ENCODE measurements around the gene TBCA. TPM values are rescaled to one million over a fixed set of nuclear protein-coding genes. Genes with fewer than 3 reads are reported as not detected.

The TBCA gene
- total and polyA plus RNA-seq, 2 of the 13 experiments (the other 11 are each of a cell fraction or from before 2014, with no cell fraction given), result 93.8 to 309 TPM

GRCh38 chr5:77775790-77776553 lies at the start of gene TBCA (continued):
- TF ChIP-seq HOXD1 (CRISPR knock-in tag; IDR thresholded peaks at IDR 0.05) (peak; percentile 64; the same call in 1 of the 2 replicates), MAFG (CRISPR knock-in tag; IDR thresholded peaks at IDR 0.05) (0 out of 2 replicates have a peak, but pooled peaks have one; percentile 9), ZNF496 (CRISPR knock-in tag; IDR thresholded peaks at IDR 0.05; ENCODE audit: insufficient replicate concordance) (no peak), ZFY (CRISPR knock-in tag; IDR thresholded peaks at IDR 0.05) (peak; percentile 99), ZNF564 (CRISPR knock-in tag; IDR thresholded peaks at IDR 0.05) (peak; percentile 71; the same call in 1 of the 2 replicates), IKZF4 (CRISPR knock-in tag; IDR thresholded peaks at IDR 0.05; ENCODE audit: borderline replicate concordance, low read depth, not compliant biosample characterization) (no peak), XRCC5 (optimal IDR thresholded peaks at IDR 0.05; ENCODE audit: low read length) (peak; percentile 32), SMAD9 (CRISPR knock-in tag; IDR thresholded peaks at IDR 0.05) (no peak), EHMT2 (IDR thresholded peaks at IDR 0.05; ENCODE audit: borderline replicate concordance, low read depth, low read length) (no peak), ZNF350 (CRISPR knock-in tag; IDR thresholded peaks at IDR 0.05; ENCODE audit: borderline replicate concordance, low read depth) (no peak), ZNF562 (CRISPR knock-in tag; IDR thresholded peaks at IDR 0.05; ENCODE audit: borderline replicate concordance) (no peak), ZNF337 (CRISPR knock-in tag; IDR thresholded peaks at IDR 0.05; ENCODE audit: borderline replicate concordance, low read depth) (no peak), E2F5 (CRISPR knock-in tag; conservative IDR thresholded peaks at IDR 0.05) (peak; percentile 58; the same call in 1 of the 2 replicates), NFYC (CRISPR knock-in tag; IDR thresholded peaks at IDR 0.05) (no peak), POLR2A (IDR thresholded peaks at IDR 0.05; ENCODE audit: insufficient read depth in 1 of 2, low read depth in 2 of 2, low read length in 2 of 2) (peak; percentile 75 to 78), SMARCE1 (IDR thresholded peaks at IDR 0.05; ENCODE audit: borderline replicate concordance) (no peak), KLF16 (CRISPR knock-in tag; IDR thresholded peaks at IDR 0.05) (peak in 1 of 2 experiments; percentile 60; a peak in 2 of 4 replicates), EZH2 (conservative IDR thresholded peaks at IDR 0.05; ENCODE audit: low read depth, low read length) (no peak), CCAR2 (optimal IDR thresholded peaks at IDR 0.05; ENCODE audit: low read depth, low read length) (no peak), GTF3A (CRISPR knock-in tag; conservative IDR thresholded peaks at IDR 0.05) (no peak), RFX5 (IDR thresholded peaks at IDR 0.05; ENCODE audit: low read depth, low read length) (no peak), ARID2 (CRISPR knock-in tag; IDR thresholded peaks at IDR 0.05; ENCODE audit: borderline replicate concordance) (peak; percentile 88; the same call in 1 of the 2 replicates)
- TF ChIP-seq, protein P1, sequence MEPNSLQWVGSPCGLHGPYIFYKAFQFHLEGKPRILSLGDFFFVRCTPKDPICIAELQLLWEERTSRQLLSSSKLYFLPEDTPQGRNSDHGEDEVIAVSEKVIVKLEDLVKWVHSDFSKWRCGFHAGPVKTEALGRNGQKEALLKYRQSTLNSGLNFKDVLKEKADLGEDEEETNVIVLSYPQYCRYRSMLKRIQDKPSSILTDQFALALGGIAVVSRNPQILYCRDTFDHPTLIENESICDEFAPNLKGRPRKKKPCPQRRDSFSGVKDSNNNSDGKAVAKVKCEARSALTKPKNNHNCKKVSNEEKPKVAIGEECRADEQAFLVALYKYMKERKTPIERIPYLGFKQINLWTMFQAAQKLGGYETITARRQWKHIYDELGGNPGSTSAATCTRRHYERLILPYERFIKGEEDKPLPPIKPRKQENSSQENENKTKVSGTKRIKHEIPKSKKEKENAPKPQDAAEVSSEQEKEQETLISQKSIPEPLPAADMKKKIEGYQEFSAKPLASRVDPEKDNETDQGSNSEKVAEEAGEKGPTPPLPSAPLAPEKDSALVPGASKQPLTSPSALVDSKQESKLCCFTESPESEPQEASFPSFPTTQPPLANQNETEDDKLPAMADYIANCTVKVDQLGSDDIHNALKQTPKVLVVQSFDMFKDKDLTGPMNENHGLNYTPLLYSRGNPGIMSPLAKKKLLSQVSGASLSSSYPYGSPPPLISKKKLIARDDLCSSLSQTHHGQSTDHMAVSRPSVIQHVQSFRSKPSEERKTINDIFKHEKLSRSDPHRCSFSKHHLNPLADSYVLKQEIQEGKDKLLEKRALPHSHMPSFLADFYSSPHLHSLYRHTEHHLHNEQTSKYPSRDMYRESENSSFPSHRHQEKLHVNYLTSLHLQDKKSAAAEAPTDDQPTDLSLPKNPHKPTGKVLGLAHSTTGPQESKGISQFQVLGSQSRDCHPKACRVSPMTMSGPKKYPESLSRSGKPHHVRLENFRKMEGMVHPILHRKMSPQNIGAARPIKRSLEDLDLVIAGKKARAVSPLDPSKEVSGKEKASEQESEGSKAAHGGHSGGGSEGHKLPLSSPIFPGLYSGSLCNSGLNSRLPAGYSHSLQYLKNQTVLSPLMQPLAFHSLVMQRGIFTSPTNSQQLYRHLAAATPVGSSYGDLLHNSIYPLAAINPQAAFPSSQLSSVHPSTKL (CRISPR knock-in tag; IDR thresholded peaks at IDR 0.05), result peak; percentile 9; the same call in 1 of the 2 replicates
- TF ChIP-seq, protein P2, sequence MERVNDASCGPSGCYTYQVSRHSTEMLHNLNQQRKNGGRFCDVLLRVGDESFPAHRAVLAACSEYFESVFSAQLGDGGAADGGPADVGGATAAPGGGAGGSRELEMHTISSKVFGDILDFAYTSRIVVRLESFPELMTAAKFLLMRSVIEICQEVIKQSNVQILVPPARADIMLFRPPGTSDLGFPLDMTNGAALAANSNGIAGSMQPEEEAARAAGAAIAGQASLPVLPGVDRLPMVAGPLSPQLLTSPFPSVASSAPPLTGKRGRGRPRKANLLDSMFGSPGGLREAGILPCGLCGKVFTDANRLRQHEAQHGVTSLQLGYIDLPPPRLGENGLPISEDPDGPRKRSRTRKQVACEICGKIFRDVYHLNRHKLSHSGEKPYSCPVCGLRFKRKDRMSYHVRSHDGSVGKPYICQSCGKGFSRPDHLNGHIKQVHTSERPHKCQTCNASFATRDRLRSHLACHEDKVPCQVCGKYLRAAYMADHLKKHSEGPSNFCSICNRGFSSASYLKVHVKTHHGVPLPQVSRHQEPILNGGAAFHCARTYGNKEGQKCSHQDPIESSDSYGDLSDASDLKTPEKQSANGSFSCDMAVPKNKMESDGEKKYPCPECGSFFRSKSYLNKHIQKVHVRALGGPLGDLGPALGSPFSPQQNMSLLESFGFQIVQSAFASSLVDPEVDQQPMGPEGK (CRISPR knock-in tag; IDR thresholded peaks at IDR 0.05), result 0 out of 2 replicates have a peak, but pooled peaks have one; percentile 19

Data from HepG2 (cell line).